ENCODE data around the gene CKAP2L.

Gene CKAP2L

GRCh38 chr2:112750560-112750843, 13.9 kb downstream of the CKAP2L start:
- peak; percentile 23 for DNase-seq (ENCODE audit: low read depth)
- no peak overlapping the region for H3K4me3 ChIP-seq (ENCODE audit: control insufficient read depth, low read depth, low read length)
- TF ChIP-seq CTCF (IDR thresholded peaks at IDR 0.05; ENCODE audit: control insufficient read depth, insufficient read depth, low read depth, low read length, missing control alignments) = no peak

DNA sequence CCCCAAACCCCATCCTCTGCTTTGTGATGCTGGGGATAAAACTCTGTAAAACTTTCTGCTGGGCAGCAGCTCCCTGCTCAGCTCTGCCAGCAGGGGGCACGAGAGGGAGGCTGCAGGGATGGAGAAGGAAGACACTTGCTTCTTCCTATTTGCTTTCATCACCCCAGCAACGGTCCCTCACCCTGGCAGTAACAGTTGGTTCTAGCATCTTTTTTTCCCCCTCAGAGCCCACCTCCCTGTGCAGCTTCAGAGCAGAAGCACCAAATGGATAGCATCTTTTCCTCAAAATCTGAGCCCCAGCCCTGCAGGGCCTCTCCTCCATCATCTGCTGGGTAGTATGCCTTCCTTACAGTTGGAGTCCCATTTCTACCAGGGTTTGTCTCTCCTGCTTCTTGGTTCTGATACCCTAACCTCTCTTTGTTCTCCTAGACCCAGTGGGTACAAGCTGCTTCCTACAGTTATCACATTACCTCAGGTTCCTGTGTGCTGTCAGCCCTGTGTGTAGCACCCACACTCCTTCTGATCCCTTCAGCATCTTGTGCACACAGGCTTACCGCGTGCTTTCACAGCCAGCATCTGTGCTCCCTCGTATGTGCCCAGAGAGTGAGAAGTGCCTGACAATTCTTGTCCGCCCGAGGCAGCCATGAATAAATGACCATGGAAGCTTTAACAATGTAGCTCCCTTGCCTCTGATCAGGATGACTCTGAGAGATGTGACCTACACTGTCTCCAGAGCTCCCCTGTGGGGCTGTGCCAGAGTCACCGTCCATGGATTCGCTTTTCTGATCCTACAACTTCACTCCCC, 14.5 kb downstream of the CKAP2L start:
- peak; percentile 100 for TF ChIP-seq CTCF (IDR thresholded peaks at IDR 0.05; ENCODE audit: control insufficient read depth, insufficient read depth, low read depth, low read length, missing control alignments)
- H3K4me3 ChIP-seq (ENCODE audit: control insufficient read depth, low read depth, low read length) = no peak overlapping the region
- DNase-seq (ENCODE audit: low read depth) = peak; percentile 18

DNA sequence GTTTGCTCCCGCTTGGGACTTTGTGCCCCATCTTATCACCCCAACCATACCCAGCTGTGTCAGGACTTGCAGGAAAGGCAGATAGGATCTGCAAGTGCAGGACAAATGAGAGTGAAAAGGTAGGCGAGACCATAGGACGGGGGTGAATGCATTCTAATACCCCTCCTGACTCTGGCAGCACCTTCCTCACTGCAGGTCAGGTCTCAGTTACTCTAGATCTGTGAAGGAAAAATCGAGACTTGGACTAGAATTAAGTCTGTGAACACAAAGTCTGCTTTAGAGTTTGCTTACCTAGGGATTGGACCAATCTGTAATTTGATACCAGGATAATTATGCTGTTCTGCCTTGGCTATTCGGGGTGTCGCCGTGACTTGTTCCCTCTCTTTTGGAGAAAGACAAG, 23.9 kb downstream of the CKAP2L start:
- no peak for TF ChIP-seq CTCF (IDR thresholded peaks at IDR 0.05; ENCODE audit: control insufficient read depth, insufficient read depth, low read depth, low read length, missing control alignments)
- no peak overlapping the region for H3K4me3 ChIP-seq (ENCODE audit: control insufficient read depth, low read depth, low read length)
- DNase-seq (ENCODE audit: low read depth) = no peak

DNA sequence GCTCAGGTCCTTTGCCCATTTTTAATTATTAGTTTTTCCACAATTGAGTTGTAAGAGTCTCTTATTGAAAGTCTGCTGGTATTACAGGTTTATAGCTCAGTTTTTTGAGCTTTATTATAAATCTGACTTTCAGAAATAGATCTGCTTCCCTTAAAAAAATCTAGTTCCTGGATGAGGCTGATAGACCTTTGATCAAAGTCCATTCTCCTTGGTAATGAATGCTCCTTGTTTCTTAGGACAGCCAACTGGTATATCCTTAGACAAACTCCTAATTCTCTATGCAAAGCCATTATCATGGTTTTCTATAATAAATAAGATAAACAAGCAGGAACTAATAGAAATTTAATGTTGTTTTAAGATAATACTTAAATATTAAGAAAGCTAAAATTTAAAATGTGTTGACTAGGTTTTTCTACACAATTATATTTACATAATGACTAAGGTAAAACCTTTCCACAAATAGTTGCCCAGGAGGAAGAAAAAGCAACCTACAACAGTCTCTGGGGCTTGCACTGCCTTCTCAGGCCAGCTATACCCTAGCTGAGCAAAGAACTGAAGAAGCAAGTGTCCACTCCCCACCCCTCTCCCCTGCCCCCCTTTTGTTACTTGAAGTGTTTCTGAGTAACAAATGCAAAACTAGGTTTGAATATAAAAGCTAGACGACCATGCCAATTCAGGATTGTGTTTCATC, 26.7 kb downstream of the CKAP2L start:
- no peak for DNase-seq (ENCODE audit: low read depth)
- TF ChIP-seq CTCF (IDR thresholded peaks at IDR 0.05; ENCODE audit: control insufficient read depth, insufficient read depth, low read depth, low read length, missing control alignments) = no peak
- no peak overlapping the region for H3K4me3 ChIP-seq (ENCODE audit: control insufficient read depth, low read depth, low read length)

DNA sequence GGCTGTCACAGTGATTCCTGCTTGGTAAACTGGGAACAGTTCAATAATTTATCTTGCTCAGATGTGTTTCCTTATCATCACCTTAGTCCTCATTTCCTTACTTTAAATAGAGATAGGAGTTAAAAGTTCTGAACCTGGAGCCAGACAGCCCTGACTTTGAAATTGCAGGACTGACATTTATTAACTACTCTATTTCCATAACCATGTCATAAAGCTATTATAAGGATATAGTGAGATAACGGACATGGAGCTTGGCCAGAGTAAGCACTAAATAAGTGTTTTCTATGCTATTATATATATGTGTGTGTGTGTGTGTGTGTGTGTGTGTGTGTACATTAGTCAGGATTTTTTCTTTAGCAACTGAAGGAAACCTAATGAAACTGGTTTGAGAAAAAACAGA, 30.5 kb downstream of the CKAP2L start:
- no peak for TF ChIP-seq CTCF (IDR thresholded peaks at IDR 0.05; ENCODE audit: control insufficient read depth, insufficient read depth, low read depth, low read length, missing control alignments)
- H3K4me3 ChIP-seq (ENCODE audit: control insufficient read depth, low read depth, low read length) = no peak overlapping the region
- DNase-seq (ENCODE audit: low read depth) = no peak

DNA sequence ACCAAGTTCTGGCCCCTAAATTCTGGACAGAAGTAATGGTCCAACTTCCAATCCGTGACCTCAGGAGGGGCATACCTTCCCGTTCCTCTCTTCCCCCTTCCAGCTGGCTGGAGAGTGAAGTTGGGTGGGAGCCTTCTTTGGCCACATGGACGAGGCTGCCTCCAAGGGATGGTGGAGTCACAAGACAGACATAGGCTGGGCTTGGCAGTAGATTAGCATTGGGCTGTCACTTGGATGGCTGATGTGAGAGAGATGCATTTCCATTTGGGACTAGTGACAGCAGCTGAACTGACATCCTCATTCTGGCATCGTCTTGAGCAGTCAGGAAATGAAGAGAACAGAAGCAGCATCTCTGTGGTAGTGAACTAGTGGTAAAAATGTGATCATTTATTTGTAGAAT, 31.0 kb downstream of the CKAP2L start:
- TF ChIP-seq CTCF (IDR thresholded peaks at IDR 0.05; ENCODE audit: control insufficient read depth, insufficient read depth, low read depth, low read length, missing control alignments) = no peak
- DNase-seq (ENCODE audit: low read depth) = no peak
- no peak overlapping the region for H3K4me3 ChIP-seq (ENCODE audit: control insufficient read depth, low read depth, low read length)

Measured in AG09309 (cell line).